ENCODE data around the gene NEFH. TPM values are rescaled to one million over a fixed set of nuclear protein-coding genes. Genes with fewer than 3 reads are reported as not detected.

NEFH gene, protein sequence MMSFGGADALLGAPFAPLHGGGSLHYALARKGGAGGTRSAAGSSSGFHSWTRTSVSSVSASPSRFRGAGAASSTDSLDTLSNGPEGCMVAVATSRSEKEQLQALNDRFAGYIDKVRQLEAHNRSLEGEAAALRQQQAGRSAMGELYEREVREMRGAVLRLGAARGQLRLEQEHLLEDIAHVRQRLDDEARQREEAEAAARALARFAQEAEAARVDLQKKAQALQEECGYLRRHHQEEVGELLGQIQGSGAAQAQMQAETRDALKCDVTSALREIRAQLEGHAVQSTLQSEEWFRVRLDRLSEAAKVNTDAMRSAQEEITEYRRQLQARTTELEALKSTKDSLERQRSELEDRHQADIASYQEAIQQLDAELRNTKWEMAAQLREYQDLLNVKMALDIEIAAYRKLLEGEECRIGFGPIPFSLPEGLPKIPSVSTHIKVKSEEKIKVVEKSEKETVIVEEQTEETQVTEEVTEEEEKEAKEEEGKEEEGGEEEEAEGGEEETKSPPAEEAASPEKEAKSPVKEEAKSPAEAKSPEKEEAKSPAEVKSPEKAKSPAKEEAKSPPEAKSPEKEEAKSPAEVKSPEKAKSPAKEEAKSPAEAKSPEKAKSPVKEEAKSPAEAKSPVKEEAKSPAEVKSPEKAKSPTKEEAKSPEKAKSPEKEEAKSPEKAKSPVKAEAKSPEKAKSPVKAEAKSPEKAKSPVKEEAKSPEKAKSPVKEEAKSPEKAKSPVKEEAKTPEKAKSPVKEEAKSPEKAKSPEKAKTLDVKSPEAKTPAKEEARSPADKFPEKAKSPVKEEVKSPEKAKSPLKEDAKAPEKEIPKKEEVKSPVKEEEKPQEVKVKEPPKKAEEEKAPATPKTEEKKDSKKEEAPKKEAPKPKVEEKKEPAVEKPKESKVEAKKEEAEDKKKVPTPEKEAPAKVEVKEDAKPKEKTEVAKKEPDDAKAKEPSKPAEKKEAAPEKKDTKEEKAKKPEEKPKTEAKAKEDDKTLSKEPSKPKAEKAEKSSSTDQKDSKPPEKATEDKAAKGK
- under 0.01 and 0.32 TPM in 2 replicates for total RNA-seq

GRCh38 chr22:29479417-29480261 is at the start of gene NEFH:
NEFH (plus strand) TSS chr22:29480218; CDS start chr22:29480263, 45 bp downstream.

DNA sequence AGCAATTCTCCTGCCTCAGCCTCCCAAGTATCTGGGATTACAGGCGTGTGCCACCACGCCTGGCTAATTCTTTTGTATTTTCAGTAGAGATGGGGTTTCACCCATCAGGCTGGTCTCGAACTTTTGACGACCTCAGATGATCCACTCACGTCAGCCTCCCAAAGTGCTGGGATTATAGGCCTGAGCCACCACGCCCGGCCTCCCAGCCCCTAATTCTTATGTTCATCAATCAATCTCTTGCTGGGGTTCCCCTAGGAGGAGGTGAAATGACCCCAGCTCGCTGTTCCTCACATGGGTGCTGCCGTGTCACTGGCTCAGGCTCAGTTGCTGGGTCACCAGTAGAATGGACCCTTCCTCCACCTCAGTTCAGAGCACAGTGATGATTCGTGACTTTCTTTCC is 41.7 kb upstream of the NEFH start, which contains the start of gene RFPL1:
RFPL1 (plus strand) TSS at position 301 of the 400 bp plus-strand sequence.

Other genes with a start within 250 kb of the NEFH start
- gene RHBDD3, start 212.2 kb upstream of the NEFH start, total RNA-seq, result 13.0 and 13.2 TPM in 2 replicates
- 91.2 and 141 TPM in 2 replicates for gene EWSR1, start 211.9 kb upstream of the NEFH start, total RNA-seq
- 3.9 and 5.0 TPM in 2 replicates for gene GAS2L1, start 173.6 kb upstream of the NEFH start, total RNA-seq
- gene RASL10A, start 164.5 kb upstream of the NEFH start, total RNA-seq, result not detected in 2 replicates
- 37.5 and 48.2 TPM in 2 replicates for gene AP1B1, start 91.6 kb upstream of the NEFH start, total RNA-seq
- gene RFPL1, start 41.6 kb upstream of the NEFH start, total RNA-seq, result not detected in 2 replicates
- gene THOC5, start 73.5 kb downstream of the NEFH start, total RNA-seq, result 31.7 and 70.8 TPM in 2 replicates
- 38.4 and 53.9 TPM in 2 replicates for gene NIPSNAP1, start 100.9 kb downstream of the NEFH start, total RNA-seq
- 45.0 and 57.5 TPM in 2 replicates for gene NF2, start 123.4 kb downstream of the NEFH start, total RNA-seq
- not detected in 2 replicates for gene CABP7, start 239.8 kb downstream of the NEFH start, total RNA-seq

Measured in bronchial smooth muscle cell (primary cell).